ENCODE measurements around the gene ROBO1. TPM values are rescaled to one million over a fixed set of nuclear protein-coding genes. Genes with fewer than 3 reads are reported as not detected.

ROBO1 gene
- total and polyA plus RNA-seq, 2 experiments from 2014 or later: 18.8 to 31.9 TPM

DNA sequence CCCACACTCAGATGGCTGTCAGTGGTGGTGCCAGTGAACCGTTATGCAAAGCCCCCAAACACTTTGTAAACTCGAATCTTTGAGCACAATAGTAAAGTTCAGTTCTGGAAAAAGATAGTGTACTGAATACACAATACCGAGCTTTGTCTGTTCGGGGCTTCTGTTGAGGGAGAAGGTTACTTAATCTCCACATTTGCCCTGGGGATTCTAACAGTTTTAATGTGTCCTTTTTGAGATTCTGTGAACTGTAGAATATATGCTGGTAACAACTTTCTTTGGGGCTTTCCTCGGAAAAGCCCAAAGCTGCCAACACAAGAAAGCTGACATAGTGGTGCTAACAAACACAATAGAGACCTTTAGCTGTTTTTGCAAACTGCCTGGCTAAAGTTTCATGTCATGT is 686.5 kb downstream of the ROBO1 start:
- Histone ChIP-seq H3K27me3 (replicated peaks; ENCODE audit: insufficient read depth) (no peaks in the 10 kb centered on the region), H3K9me3 (ENCODE audit: low read depth) (no peaks in the 10 kb centered on the region), H3K9me2 (ENCODE audit: insufficient read depth) (no peaks in the 10 kb centered on the region), H3K27ac (no peak overlapping the region), H3K36me3 (ENCODE audit: low read depth) (no peaks in the 10 kb centered on the region), H3K79me2 (ENCODE audit: insufficient read depth) (no peaks in the 10 kb centered on the region), H3K9ac (no peak overlapping the region), H3K4me2 (ENCODE audit: unreplicated experiment) (no peak overlapping the region), H4K20me1 (ENCODE audit: insufficient read depth) (no peaks in the 10 kb centered on the region; the same call in 1 of the 2 replicates), H3F3A (ENCODE audit: insufficient read depth) (no peaks in the 10 kb centered on the region), H2AFZ (no peak overlapping the region), H3K4me3 (no peak overlapping the region), H3K4me1 (ENCODE audit: insufficient read depth) (peaks cover 8% of the 10 kb centered on the region)
- TF ChIP-seq EZH2phosphoT487 (IDR thresholded peaks at IDR 0.05; ENCODE audit: insufficient read depth, low read depth): no peak
- no peak for TF ChIP-seq EZH2 (IDR thresholded peaks at IDR 0.05; ENCODE audit: insufficient read depth, poor library complexity, severe bottlenecking)
- DNase-seq: no peak
- WGBS, 2 experiments (ENCODE audit: low coverage in 1 of 2, low lambda C conversion rate in 2 of 2, missing lambda C conversion rate in 2 of 2): 80 to 86% methylated on average over 5 of the region's 5 CpGs
- in situ Hi-C loops (cut with MboI): no loop called here

DNA sequence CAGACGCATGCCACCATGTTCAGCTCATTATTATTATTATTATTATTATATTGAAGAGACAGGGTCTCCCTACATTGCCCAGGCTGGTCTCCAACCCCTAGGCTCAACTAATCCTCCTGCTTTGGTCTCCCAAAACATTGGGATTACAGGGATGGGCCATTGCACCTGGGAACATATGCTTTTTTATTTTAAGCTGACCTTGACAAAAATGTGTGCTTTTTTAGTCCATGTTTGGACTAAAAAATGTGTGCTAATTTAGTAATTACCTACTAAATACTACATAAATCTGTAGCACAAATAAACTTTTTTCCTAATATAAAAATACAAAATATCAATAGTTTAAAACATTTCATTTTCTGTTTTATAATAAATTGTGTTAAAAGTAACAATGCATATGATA is 693.2 kb downstream of the ROBO1 start:
- TF ChIP-seq EZH2phosphoT487 (IDR thresholded peaks at IDR 0.05; ENCODE audit: insufficient read depth, low read depth): no peak
- no peak for TF ChIP-seq EZH2 (IDR thresholded peaks at IDR 0.05; ENCODE audit: insufficient read depth, poor library complexity, severe bottlenecking)
- no peak for DNase-seq
- in situ Hi-C loops (cut with MboI): no loop called here
- no peaks in the 10 kb centered on the region for H3F3A ChIP-seq (ENCODE audit: insufficient read depth)
- H3K4me3 ChIP-seq: no peak overlapping the region
- no peaks in the 10 kb centered on the region for H4K20me1 ChIP-seq (ENCODE audit: insufficient read depth)
- H3K27ac ChIP-seq: no peak overlapping the region
- no peaks in the 10 kb centered on the region; the same call in 1 of the 2 replicates for H3K9me2 ChIP-seq (ENCODE audit: insufficient read depth)
- H3K4me1 ChIP-seq (ENCODE audit: insufficient read depth): no peaks in the 10 kb centered on the region
- no peaks in the 10 kb centered on the region for H3K27me3 ChIP-seq (replicated peaks; ENCODE audit: insufficient read depth)
- H3K36me3 ChIP-seq (ENCODE audit: low read depth): no peaks in the 10 kb centered on the region
- no peak overlapping the region for H3K9ac ChIP-seq
- no peak overlapping the region for H3K4me2 ChIP-seq (ENCODE audit: unreplicated experiment)
- no peaks in the 10 kb centered on the region for H3K9me3 ChIP-seq (ENCODE audit: low read depth)
- 92 to 94% methylated on average over 1 of the region's 1 CpG for WGBS, 2 experiments (ENCODE audit: low coverage in 1 of 2, low lambda C conversion rate in 2 of 2, missing lambda C conversion rate in 2 of 2)
- H2AFZ ChIP-seq: no peak overlapping the region
- H3K79me2 ChIP-seq (ENCODE audit: insufficient read depth): no peaks in the 10 kb centered on the region

GRCh38 chr3:79067734-79068133 is 700.1 kb downstream of the ROBO1 start:
- no peak overlapping the region for H3K4me2 ChIP-seq (ENCODE audit: unreplicated experiment)

DNA sequence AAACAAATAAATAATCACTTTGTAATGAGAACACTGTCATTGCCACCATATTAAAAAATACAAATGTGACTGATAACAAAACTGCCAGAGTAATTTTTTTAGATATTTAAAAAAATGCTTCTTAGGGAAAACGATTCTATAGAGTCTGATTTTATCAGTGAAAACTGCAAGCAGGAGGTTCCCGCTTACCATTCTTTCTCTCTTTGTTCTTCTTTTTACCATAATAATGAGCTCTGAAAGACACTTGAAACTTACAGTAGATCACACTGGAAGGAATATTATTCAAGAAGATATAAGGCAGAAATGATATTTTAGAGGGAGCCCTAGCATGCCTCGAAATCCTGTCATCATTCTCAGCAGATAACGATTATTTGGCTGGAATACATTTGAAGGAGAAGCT is 701.3 kb downstream of the ROBO1 start:
- Histone ChIP-seq H4K20me1 (ENCODE audit: insufficient read depth) (no peaks in the 10 kb centered on the region), H3F3A (ENCODE audit: insufficient read depth) (no peaks in the 10 kb centered on the region), H3K36me3 (ENCODE audit: low read depth) (no peaks in the 10 kb centered on the region), H3K9me3 (ENCODE audit: low read depth) (no peaks in the 10 kb centered on the region), H3K27me3 (replicated peaks; ENCODE audit: insufficient read depth) (no peaks in the 10 kb centered on the region), H3K79me2 (ENCODE audit: insufficient read depth) (no peaks in the 10 kb centered on the region), H3K9me2 (ENCODE audit: insufficient read depth) (no peaks in the 10 kb centered on the region), H2AFZ (no peak overlapping the region), H3K4me2 (ENCODE audit: unreplicated experiment) (no peak overlapping the region), H3K9ac (no peak overlapping the region), H3K4me1 (ENCODE audit: insufficient read depth) (peaks cover 7% of the 10 kb centered on the region; the same call in 1 of the 2 replicates), H3K4me3 (no peak overlapping the region), H3K27ac (no peak overlapping the region)
- TF ChIP-seq EZH2 (IDR thresholded peaks at IDR 0.05; ENCODE audit: insufficient read depth, poor library complexity, severe bottlenecking): no peak
- no peak for TF ChIP-seq EZH2phosphoT487 (IDR thresholded peaks at IDR 0.05; ENCODE audit: insufficient read depth, low read depth)
- DNase-seq: no peak
- 81 to 87% methylated on average over 4 of the region's 4 CpGs for WGBS, 2 experiments (ENCODE audit: low coverage in 1 of 2, low lambda C conversion rate in 2 of 2, missing lambda C conversion rate in 2 of 2)
- in situ Hi-C loops (cut with MboI): no loop called here

More at GRCh38 chr3:79067734-79068133, 700.1 kb downstream of the ROBO1 start:
- WGBS, 2 experiments (ENCODE audit: low coverage in 1 of 2, low lambda C conversion rate in 2 of 2, missing lambda C conversion rate in 2 of 2): 66 to 68% methylated on average over 1 of the region's 1 CpG
- Histone ChIP-seq H3K36me3 (ENCODE audit: low read depth) (no peaks in the 10 kb centered on the region), H3K79me2 (ENCODE audit: insufficient read depth) (no peaks in the 10 kb centered on the region), H2AFZ (no peak overlapping the region), H4K20me1 (ENCODE audit: insufficient read depth) (no peaks in the 10 kb centered on the region), H3K27ac (no peak overlapping the region), H3K4me1 (ENCODE audit: insufficient read depth) (peaks cover 7% of the 10 kb centered on the region; the same call in 1 of the 2 replicates), H3K9me2 (ENCODE audit: insufficient read depth) (no peaks in the 10 kb centered on the region), H3K27me3 (replicated peaks; ENCODE audit: insufficient read depth) (no peaks in the 10 kb centered on the region), H3K4me3 (no peak overlapping the region), H3K9ac (no peak overlapping the region), H3F3A (ENCODE audit: insufficient read depth) (no peaks in the 10 kb centered on the region), H3K9me3 (ENCODE audit: low read depth) (no peaks in the 10 kb centered on the region)
- DNase-seq: no peak
- in situ Hi-C loops (cut with MboI): no loop called here
- TF ChIP-seq EZH2 (IDR thresholded peaks at IDR 0.05; ENCODE audit: insufficient read depth, poor library complexity, severe bottlenecking) (no peak), EZH2phosphoT487 (IDR thresholded peaks at IDR 0.05; ENCODE audit: insufficient read depth, low read depth) (no peak)

GRCh38 chr3:79063624-79064023 is 704.2 kb downstream of the ROBO1 start:
- in situ Hi-C loops (cut with MboI): no loop called here
- Histone ChIP-seq H3K79me2 (ENCODE audit: insufficient read depth) (no peaks in the 10 kb centered on the region), H3K27ac (no peak overlapping the region), H3F3A (ENCODE audit: insufficient read depth) (no peaks in the 10 kb centered on the region), H2AFZ (no peak overlapping the region), H3K4me3 (no peak overlapping the region), H3K9ac (no peak overlapping the region), H3K27me3 (replicated peaks; ENCODE audit: insufficient read depth) (no peaks in the 10 kb centered on the region), H3K4me1 (ENCODE audit: insufficient read depth) (peaks cover 7% of the 10 kb centered on the region; the same call in 1 of the 2 replicates), H3K9me3 (ENCODE audit: low read depth) (no peaks in the 10 kb centered on the region), H3K9me2 (ENCODE audit: insufficient read depth) (no peaks in the 10 kb centered on the region), H3K36me3 (ENCODE audit: low read depth) (no peaks in the 10 kb centered on the region), H4K20me1 (ENCODE audit: insufficient read depth) (no peaks in the 10 kb centered on the region), H3K4me2 (ENCODE audit: unreplicated experiment) (no peak overlapping the region)
- TF ChIP-seq EZH2phosphoT487 (IDR thresholded peaks at IDR 0.05; ENCODE audit: insufficient read depth, low read depth): no peak
- no peak for TF ChIP-seq EZH2 (IDR thresholded peaks at IDR 0.05; ENCODE audit: insufficient read depth, poor library complexity, severe bottlenecking)
- no peak for DNase-seq
- 12 to 22% methylated on average over 2 of the region's 2 CpGs for WGBS, 2 experiments (ENCODE audit: low coverage in 1 of 2, low lambda C conversion rate in 2 of 2, missing lambda C conversion rate in 2 of 2)
